IPS-18c (cell line): Measurements from ENCODE around the gene PAM.

ENCODE experiments used
- H3K4me3 ChIP-seq: 2 replicates; pipeline ENCODE4 v1.7.0; 2013; ENCODE audit warnings: low read depth, mild to moderate bottlenecking, low read length, moderate library complexity; ENCODE audit not compliant: insufficient read depth
- H3K9me3 ChIP-seq: one replicate; pipeline ENCODE4 v1.6.1; 2013; ENCODE audit warnings: mild to moderate bottlenecking, low read length, moderate library complexity; ENCODE audit not compliant: control insufficient read depth, insufficient read depth

PAM gene

DNA sequence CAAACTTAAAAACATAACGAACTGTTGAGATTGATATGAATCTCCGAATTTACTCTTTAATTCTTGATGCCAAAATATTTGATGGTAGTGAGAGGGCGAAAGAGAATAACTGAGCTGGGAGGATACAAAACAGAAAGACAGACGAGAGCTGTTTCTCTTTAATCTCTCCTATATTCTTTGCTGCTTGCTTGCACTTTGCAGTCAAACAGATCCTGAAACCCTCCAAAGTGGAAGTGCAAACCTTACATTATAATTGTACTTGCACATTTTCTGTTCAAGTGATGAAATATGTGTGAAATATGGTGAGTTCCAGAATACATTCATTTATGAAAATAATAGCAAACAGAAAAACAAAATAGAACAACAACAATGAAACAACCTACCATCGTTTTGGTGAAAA lies 63.8 kb downstream of the PAM start:
- Histone ChIP-seq H3K4me3 (no peak overlapping the region), H3K9me3 (no peaks in the 10 kb centered on the region)

DNA sequence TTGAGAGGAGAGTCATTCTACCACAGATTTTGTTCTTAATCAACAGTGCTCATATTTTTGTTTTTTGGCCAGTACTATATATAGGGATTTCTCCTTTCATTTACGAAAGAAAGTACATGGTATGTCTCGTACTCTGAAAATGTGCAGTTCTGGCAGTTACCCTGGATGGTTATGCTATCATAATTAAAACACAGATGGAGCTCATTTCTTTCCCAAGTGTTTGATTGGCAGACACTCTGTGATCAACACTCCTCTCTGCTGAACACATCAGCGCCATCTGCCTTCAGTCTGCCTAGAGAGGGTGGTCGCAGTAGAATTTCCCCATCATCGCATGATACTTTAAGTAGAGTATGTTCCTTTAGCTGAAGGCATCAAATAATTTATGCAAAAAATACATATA lies 64.5 kb downstream of the PAM start:
- Histone ChIP-seq H3K4me3 (no peak overlapping the region), H3K9me3 (no peaks in the 10 kb centered on the region)

DNA sequence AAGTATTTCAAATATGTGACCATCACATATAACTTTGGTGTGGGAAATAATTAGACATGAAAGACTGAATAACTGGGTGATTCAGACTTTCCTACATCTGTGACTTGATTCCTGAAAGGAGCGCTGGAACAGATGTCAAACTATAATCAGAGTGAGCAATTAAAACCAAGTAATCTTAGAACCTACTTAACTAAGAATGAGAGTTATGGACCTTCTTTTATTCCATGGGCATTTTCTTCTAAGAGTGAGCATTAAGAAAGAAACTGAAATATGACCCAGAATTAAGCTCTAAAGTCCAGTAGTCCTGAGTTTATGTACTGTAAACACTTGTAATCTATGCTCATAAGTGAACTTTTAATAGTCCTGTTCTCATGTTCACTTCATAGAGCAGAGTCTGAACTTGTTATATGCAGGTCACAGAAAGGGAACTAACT lies 68.4 kb downstream of the PAM start:
- H3K4me3 ChIP-seq, result no peak overlapping the region
- H3K9me3 ChIP-seq, result no peaks in the 10 kb centered on the region

DNA sequence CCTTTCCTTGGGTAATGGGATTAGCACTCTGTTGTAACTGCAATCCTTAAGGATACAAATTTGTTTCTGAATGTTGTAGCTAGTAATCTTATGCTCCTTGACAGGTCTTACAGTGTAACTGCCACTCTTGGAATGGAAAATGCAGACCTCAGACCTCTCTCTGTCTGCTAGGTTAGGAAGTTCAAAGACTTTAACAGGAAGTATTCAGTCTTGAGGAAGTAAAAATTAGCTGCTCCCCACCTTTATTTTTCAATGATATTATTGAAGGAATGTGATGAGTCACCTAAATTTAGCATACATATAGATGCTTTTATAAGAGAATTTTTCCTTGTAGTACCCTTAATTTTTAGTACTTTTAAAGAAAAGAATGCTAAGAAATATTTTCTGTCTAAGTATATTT lies 71.5 kb downstream of the PAM start:
- Histone ChIP-seq H3K4me3 (no peak overlapping the region), H3K9me3 (no peaks in the 10 kb centered on the region)

DNA sequence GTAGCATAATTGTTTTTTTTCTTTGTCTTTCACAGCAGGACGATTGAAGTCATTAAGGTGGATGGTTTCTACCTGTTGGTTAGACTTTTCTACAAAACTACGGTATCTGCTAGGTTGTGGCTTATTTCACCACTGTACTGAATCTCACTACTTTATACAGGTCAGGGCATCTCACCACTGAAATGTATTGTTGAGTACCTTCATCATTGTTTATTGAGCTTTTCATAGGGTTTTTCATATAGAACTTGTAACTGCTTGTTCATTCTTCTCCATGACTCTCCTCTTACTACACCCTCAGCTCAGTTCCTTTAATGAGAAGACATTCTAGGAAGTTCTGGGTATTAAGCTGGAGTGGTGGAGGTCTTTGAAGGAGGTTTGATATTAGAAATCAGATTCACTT lies 75.1 kb downstream of the PAM start:
- Histone ChIP-seq H3K9me3 (no peaks in the 10 kb centered on the region), H3K4me3 (no peak overlapping the region)

DNA sequence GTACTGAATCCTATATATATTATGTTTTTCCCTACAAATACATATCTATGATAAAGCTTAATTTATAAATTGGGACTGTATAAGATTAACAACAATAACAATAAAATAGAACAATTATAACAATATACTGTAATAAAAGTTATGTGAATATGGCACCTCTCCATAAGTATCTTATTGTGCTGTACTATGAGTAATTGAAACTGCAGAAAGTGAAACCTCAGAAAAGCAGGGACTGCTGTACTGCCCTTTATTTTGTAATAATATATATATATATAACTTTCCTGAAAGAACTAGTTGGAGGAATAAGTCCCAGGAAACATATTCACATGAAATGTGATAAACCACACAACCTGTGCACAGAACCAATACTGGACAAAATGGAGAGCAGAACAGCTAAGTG lies 77.3 kb downstream of the PAM start:
- H3K4me3 ChIP-seq, result no peak overlapping the region
- H3K9me3 ChIP-seq, result no peaks in the 10 kb centered on the region

DNA sequence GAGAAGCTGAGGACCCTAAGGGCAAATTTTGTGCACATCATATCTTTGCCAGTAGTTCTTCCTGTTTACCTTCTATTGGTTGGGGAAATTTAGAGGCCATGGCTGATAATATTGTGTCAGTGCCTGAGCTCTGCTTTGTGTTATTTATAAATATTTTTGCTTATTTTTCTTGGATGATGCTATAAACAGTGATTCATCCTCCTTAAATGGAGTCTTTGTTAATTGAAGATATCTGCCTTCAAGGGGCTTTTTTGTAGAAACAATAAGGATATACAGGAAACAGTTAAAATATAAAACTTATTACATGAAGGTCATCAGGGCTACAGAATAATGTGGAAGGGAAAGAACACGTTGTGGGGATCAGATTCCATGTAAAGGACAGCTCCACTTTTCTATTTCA lies 78.0 kb downstream of the PAM start:
- Histone ChIP-seq H3K9me3 (no peaks in the 10 kb centered on the region), H3K4me3 (no peak overlapping the region)

DNA sequence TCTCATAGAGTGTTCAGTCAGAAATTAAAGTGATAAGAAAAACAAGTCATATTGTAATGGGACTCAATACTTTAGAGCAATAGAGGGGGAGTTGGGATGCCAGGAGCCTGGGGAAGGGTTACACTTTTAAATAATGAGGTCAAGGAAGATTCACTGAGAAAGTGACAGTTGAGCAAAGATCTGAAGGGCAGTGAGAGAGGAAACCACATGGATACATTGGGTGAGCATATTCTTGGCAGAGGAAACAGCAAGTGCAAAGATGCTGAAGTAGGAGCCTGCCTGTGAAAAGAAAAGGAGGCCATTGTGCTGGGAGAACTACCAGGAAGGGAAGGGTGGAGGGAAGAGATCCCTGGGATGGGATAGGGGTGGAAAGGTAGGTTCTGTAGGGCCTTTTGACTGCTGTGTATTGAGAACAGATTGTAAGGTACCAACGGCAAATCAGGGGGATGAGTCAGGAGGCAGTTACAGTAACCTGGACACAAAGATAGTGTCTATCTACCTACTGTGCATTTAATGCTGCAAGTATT lies 79.4 kb downstream of the PAM start:
- no peaks in the 10 kb centered on the region for H3K9me3 ChIP-seq
- no peak overlapping the region for H3K4me3 ChIP-seq

DNA sequence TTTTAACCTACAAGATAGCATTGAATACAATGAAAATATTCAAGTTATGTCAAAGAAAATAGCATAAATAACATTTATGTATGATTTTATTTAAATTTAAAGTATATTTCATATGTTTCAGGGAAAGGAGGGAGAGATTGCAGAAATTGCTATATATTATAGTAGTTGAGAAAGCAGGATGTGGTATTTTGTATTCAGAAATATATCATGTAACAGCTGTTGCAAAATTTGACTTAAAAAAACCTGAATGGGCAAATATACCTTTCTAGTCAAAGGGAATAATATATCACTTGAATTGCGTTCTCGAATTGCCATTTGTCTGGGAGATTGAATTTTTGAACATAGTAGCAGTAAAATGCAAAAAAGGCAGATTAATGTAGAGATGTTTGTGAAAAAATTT lies 80.6 kb downstream of the PAM start:
- Histone ChIP-seq H3K9me3 (no peaks in the 10 kb centered on the region), H3K4me3 (no peak overlapping the region)

DNA sequence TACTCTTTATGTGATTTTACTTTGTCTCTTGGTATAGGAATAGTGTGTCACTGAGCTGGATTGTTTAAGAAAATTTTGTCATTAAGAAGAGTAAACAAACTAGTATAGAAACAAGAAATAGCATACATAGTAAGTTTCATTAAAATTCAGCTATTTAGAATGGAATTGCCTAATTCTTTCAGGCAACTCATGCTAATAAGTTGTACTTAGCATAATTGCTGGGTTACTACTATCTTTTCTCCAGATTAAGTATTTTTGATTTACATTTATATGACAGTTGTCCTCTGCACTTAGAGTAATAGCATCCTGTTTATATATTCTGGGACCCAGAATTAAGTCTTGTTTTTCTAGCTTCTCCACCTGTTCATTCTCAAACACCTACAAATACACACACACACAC lies 85.9 kb downstream of the PAM start:
- no peak overlapping the region for H3K4me3 ChIP-seq
- H3K9me3 ChIP-seq, result no peaks in the 10 kb centered on the region

DNA sequence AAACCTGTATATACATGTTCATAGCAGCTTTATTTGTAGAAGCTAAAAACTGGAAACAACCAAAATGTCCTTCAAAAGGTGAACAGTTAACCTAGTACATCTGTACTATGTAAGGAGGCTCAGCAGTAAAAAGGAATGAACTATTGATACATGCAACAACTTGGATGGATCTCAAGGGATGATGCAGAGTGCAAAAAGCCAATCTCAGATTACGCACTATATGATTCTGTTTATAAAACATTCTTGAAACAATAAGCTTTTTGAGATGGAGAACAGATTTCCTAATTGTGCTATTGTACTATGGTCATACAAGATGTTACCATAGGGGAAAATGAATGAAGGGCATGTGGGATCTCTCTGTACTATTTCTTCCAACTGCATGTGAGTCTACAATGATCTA lies 88.9 kb downstream of the PAM start:
- no peak overlapping the region for H3K4me3 ChIP-seq
- no peaks in the 10 kb centered on the region for H3K9me3 ChIP-seq

DNA sequence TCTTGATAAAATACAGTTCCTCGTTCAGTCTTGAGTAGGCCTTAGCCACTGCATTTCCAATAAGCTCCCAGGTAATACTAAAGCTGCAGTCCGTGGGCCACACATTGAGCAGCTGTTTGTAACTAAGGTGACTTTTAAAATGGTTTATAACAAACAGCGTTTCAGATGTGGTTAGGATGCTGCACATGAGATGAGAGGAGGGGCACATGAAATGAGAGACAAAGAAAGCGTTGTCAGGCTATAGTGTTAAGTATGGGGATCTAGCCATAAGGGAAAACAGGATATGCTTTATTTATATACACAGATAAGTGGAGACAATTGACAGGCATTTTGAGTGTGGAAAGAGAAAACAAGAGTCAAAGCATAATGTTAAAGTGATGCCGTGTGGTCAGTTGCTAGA lies 89.9 kb downstream of the PAM start:
- H3K4me3 ChIP-seq, result no peak overlapping the region
- no peaks in the 10 kb centered on the region for H3K9me3 ChIP-seq

DNA sequence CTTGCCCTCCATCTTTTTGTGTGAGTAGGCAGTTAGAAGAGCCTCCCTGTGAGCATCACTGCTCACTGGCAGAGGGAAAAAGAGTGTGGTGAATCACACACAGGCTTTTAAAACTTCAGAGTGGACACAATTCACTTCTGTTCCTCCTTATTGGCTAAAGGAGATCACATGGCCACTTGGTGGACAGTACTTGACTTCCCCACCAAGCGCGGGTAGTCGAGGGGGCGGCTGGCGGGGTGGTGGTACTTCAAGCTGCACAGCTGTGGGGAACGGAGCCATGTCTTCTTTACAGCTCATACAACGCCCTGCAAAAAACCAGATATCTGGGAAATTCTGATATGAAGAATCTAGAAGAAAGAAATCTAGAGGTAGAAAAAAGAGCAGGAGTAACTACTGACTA lies 95.4 kb downstream of the PAM start:
- H3K9me3 ChIP-seq, result no peaks in the 10 kb centered on the region
- no peak overlapping the region for H3K4me3 ChIP-seq

DNA sequence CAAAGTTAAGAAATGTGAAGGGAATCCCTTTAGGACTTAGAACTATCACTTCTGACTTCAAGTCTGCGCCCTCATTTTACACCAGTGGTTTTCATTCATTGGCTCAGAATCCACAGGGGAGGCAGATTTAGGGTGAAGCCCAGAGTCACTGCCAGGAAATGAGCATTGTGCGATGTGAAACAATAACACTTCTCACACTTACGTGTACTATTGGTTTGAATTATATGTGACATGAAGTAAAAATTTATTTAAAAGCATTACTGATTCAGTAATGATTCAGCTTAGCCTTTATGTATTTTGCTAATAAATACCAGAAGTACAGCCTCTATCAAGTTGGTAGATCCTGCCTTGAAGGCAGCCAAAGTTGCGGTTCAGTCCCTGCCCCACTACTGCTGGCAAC lies 98.6 kb downstream of the PAM start:
- Histone ChIP-seq H3K9me3 (no peaks in the 10 kb centered on the region), H3K4me3 (no peak overlapping the region)

DNA sequence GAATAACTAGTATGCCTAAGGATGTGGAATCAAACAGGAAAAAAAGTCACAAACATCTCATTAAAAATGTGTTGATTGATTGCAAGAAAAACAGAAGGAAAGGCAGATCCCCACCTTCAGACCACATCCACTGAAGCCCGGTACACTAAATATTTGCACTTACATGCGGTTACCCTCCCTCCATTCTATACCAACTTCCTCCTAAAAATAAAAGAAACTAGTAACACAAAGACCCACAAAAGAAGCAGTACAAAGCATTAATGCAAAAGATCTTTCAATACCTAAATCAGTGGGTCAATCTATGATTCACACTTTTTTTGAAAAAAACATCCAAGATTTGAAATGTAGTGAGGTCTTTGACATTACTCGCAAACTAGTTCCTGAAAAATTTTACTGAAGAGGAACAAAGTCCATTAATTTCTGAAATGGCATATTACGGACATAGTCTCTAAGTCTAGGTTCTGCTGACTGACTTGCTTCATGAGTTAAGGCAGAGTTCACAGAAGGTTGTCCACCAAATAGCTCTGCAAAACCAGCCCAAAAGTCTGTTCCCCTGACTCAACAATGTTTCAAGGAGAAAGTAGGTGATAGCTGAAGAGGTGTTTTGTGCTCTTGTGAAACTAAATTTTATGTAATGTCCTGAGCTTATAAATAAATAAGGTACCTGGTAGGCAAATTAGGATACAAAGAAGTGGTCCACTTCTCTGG lies 100.7 kb downstream of the PAM start:
- Histone ChIP-seq H3K9me3 (no peaks in the 10 kb centered on the region), H3K4me3 (no peak overlapping the region)

DNA sequence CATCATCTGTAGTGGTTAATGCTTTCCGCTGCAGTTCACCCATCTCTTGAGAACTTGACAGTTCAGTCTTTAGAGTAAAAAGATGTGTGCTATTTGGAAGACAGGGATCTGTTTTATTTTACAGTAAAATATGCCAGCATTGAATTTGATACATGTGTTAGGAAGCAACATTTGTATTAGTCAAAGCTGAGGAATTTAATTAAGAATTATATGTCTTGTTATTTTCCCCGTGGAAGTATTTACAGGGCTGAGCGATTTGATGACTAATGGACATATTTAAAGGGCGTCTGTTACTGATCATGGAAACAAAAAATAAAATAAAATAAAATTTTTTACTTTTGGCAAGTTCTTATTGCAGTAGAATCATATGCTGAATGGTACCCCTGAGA lies 101.3 kb downstream of the PAM start:
- Histone ChIP-seq H3K4me3 (no peak overlapping the region), H3K9me3 (no peaks in the 10 kb centered on the region)

DNA sequence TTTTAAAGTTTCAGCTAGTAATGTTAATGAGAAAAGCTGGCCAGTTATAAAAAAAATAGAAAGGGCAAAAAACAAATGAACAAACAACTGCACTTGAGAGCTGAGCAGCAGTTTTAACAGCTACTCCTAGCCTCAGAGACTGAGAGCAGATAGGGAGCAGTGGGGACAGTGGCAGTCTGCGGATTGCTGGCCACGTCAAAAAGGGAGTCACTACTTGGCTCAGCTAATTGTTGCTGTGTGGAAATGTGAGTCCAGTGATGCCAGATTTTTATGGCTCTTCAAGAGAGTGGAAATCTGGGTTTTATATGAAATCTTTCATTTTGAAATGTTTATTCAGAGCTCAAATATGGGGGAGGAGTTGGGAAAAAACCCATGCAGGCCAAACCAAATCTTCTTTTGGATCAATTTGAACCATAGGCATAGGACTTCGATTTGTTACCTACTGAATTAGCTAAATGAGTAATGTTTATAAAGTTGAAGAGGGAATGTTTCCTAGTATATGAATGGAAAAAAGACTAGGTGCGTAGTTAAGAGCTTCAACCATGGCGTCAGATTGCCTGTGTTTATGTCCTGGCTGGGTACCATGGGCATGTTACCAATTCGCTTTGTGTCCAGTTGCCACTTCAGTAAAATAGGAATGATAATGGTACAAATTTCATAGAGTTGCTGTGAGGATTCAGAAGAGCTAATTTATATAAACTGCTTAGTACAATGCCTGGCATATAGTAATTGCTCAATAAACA lies 102.1 kb downstream of the PAM start:
- H3K4me3 ChIP-seq, result no peak overlapping the region
- no peaks in the 10 kb centered on the region for H3K9me3 ChIP-seq

DNA sequence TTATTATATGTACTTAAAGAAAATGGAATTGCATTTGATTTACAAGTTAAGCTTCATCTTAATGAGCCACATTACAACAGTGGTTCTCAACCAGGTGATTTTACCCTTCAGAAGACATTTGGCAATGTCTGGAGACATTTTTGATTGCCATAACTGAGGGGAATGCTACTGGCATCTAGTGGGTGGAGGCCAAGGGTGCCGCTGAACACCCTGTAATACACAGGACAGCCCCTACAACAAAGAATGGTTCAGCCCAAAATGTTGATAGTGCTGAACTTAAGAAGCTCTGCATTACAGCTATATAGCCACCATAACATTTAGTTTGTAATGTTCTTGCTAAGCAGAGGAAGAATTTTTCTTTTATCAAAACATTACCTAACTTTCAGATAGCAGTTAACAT lies 103.1 kb downstream of the PAM start:
- Histone ChIP-seq H3K4me3 (no peak overlapping the region), H3K9me3 (no peaks in the 10 kb centered on the region)

DNA sequence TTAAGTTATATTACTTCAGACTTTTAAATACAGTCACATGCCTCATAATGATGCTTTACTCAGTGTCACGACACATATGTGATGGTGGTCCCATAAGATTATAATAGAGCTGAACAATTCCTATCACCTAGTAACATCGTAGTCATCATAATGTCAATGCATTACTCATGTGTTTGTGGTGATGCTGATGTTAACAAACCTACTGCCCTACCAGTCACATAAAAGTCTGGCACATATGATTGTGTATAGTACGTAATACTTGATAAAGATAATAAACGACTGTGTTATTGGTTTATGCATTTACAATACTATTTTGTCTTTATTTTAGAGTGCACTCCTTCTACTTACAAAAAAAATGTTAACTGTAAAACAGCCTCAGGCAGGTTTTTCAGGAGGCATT lies 103.7 kb downstream of the PAM start:
- Histone ChIP-seq H3K9me3 (no peaks in the 10 kb centered on the region), H3K4me3 (no peak overlapping the region)
